Caco-2 (cell line): ENCODE results near the gene VKORC1. TPM values are rescaled to one million over a fixed set of nuclear protein-coding genes. Genes with fewer than 3 reads are reported as not detected.

Source experiments
- BruUV-seq: library from RNA; stranded (reverse); fragments of 400-500 nt; replicated peaks from 2 replicates; lab custom pipeline; 2021; lab: Mats Ljungman, UMichigan
- CTCF ChIA-PET: fragments of 300-600 bp; sonication (Branson Sonifier 250); formaldehyde crosslinking; loops from one replicate; lab custom pipeline; 2022; ENCODE audit warnings: antibody characterized with exemption; lab: Charles Lee
- POLR2A ChIA-PET: fragments of 300-600 bp; sonication (Branson Sonifier 250); formaldehyde crosslinking; loops from one replicate; lab custom pipeline; 2022; ENCODE audit warnings: antibody characterized with exemption; lab: Charles Lee
- DNase-seq, 2 experiments: peaks; one replicate each; pipeline versions ENCODE4 v3.0.0 to v3.0.0-alpha.2; 2020 to 2022
- H3K27me3 ChIP-seq: replicated peaks from 2 replicates; pipeline ENCODE4 v1.6.0; 2011; ENCODE audit warnings: low read length; ENCODE audit not compliant: control insufficient read depth, insufficient read depth
- H3K36me3 ChIP-seq: 2 replicates; pipeline ENCODE4 v1.5.1; 2011; ENCODE audit warnings: low read length; ENCODE audit not compliant: control insufficient read depth, insufficient read depth
- H3K4me1 ChIP-seq: fragments of 250-450 bp; sonication (Bioruptor Pico); 2 replicates; pipeline ENCODE4 v1.5.1; 2020; ENCODE audit warnings: mild to moderate bottlenecking
- H3K4me3 ChIP-seq: 2 replicates; pipeline ENCODE4 v1.5.1; 2011; ENCODE audit warnings: low read depth, mild to moderate bottlenecking, control low read depth, low read length
- H3K9me3 ChIP-seq: fragments of 250-450 bp; sonication (Bioruptor Pico); 2 replicates; pipeline ENCODE4 v1.5.1; 2020; ENCODE audit warnings: mild to moderate bottlenecking, moderate library complexity
- H3K27ac Mint-ChIP-seq: one replicate; pipeline ENCODE4 v1.8.0; 2022; ENCODE audit warnings: mixed read lengths; ENCODE audit not compliant: unreplicated experiment
- H3K27me3 Mint-ChIP-seq: one replicate; pipeline ENCODE4 v1.8.0; 2022; ENCODE audit warnings: mixed read lengths; ENCODE audit not compliant: insufficient read depth, unreplicated experiment
- H3K36me3 Mint-ChIP-seq: one replicate; pipeline ENCODE4 v1.8.0; 2022; ENCODE audit warnings: mild to moderate bottlenecking, mixed read lengths; ENCODE audit not compliant: insufficient read depth, unreplicated experiment
- H3K4me1 Mint-ChIP-seq: one replicate; pipeline ENCODE4 v1.8.0; 2022; ENCODE audit warnings: low read depth, mixed read lengths; ENCODE audit not compliant: unreplicated experiment
- H3K4me3 Mint-ChIP-seq: one replicate; pipeline ENCODE4 v1.8.0; 2022; ENCODE audit warnings: mild to moderate bottlenecking, moderate library complexity, mixed read lengths; ENCODE audit not compliant: unreplicated experiment
- H3K9me3 Mint-ChIP-seq: one replicate; pipeline ENCODE4 v1.8.0; 2022; ENCODE audit warnings: mixed read lengths; ENCODE audit not compliant: unreplicated experiment
- CTCF ChIP-seq, 2 experiments: fragments of 200-600 bp in 1 of 2; IDR thresholded peaks; 1 replicate in 1 of 2; 2 replicates in 1 of 2; pipeline versions ENCODE4 v1.5.1 to v1.8.0; 2011 to 2022; ENCODE audit warnings: antibody characterized with exemption in 1 of 2, control low read depth in 1 of 2, inconsistent platforms in 1 of 2, low read depth in 1 of 2, low read length in 1 of 2, mild to moderate bottlenecking in 1 of 2, moderate library complexity in 1 of 2; ENCODE audit not compliant: insufficient read depth in 1 of 2, severe bottlenecking in 1 of 2, unreplicated experiment in 1 of 2
- intact Hi-C: fragments of 100-400 bp; cut with micrococcal nuclease; formaldehyde crosslinking; loops from one replicate; pipeline ENCODE4 v1.10.0; 2022; ENCODE audit not compliant: unreplicated experiment
- total RNA-seq: library from RNA; stranded (reverse); gene quantifications from 2 replicates; pipeline ENCODE4 v1.2.3, GENCODE V29; 2022

VKORC1 gene
- total RNA-seq, 1 experiment from 2014 or later, result 61.3 TPM

GRCh38 chr16:31083981-31084380 lies 10.6 kb downstream of the VKORC1 start:
- Mint-ChIP-seq H3K36me3 (peaks cover 38% of the 10 kb centered on the region), H3K9me3 (no peaks in the 10 kb centered on the region), H3K4me3 (no peak overlapping the region), H3K27me3 (no peaks in the 10 kb centered on the region), H3K27ac (no peak overlapping the region), H3K4me1 (no peaks in the 10 kb centered on the region)
- intact Hi-C loops, result no loop called here
- ChIA-PET POLR2A (no interaction called here), CTCF (no interaction called here)
- H3K4me3 ChIP-seq, result no peak overlapping the region
- no peak for DNase-seq
- H3K9me3 ChIP-seq, result no peaks in the 10 kb centered on the region
- BruUV-seq, result no TSS peak
- no peaks in the 10 kb centered on the region for H3K27me3 ChIP-seq
- H3K4me1 ChIP-seq, result no peaks in the 10 kb centered on the region
- H3K36me3 ChIP-seq, result no peaks in the 10 kb centered on the region
- no peak for TF ChIP-seq CTCF (IDR thresholded peaks at IDR 0.05; ENCODE audit: insufficient read depth in 1 of 2, low read depth in 1 of 2, low read length in 1 of 2, severe bottlenecking in 1 of 2, unreplicated experiment in 1 of 2)

- Mint-ChIP-seq H3K27ac (no peak overlapping the region), H3K9me3 (no peaks in the 10 kb centered on the region), H3K4me3 (no peak overlapping the region), H3K36me3 (peaks cover 38% of the 10 kb centered on the region), H3K27me3 (no peaks in the 10 kb centered on the region), H3K4me1 (no peaks in the 10 kb centered on the region)
- Histone ChIP-seq H3K4me1 (no peaks in the 10 kb centered on the region), H3K9me3 (no peaks in the 10 kb centered on the region), H3K4me3 (no peak overlapping the region), H3K27me3 (no peaks in the 10 kb centered on the region), H3K36me3 (no peaks in the 10 kb centered on the region)
- BruUV-seq, result no TSS peak
- intact Hi-C loops, result no loop called here
- ChIA-PET POLR2A (no interaction called here), CTCF (no interaction called here)
- DNase-seq, result no peak
- no peak for TF ChIP-seq CTCF (IDR thresholded peaks at IDR 0.05; ENCODE audit: insufficient read depth in 1 of 2, low read depth in 1 of 2, low read length in 1 of 2, severe bottlenecking in 1 of 2, unreplicated experiment in 1 of 2)
Measured at GRCh38 chr16:31083556-31083955, 11.0 kb downstream of the VKORC1 start.

- ChIA-PET CTCF (no interaction called here), POLR2A (no interaction called here)
- H3K4me3 Mint-ChIP-seq, result no peak overlapping the region
- no peak overlapping the region for H3K27ac Mint-ChIP-seq
- peaks cover 38% of the 10 kb centered on the region for H3K36me3 Mint-ChIP-seq
- TF ChIP-seq CTCF (IDR thresholded peaks at IDR 0.05; ENCODE audit: insufficient read depth in 1 of 2, low read depth in 1 of 2, low read length in 1 of 2, severe bottlenecking in 1 of 2, unreplicated experiment in 1 of 2), result no peak
- Histone ChIP-seq H3K27me3 (no peaks in the 10 kb centered on the region), H3K9me3 (no peaks in the 10 kb centered on the region), H3K4me3 (no peak overlapping the region), H3K4me1 (no peaks in the 10 kb centered on the region), H3K36me3 (peaks cover 3% of the 10 kb centered on the region)
- DNase-seq, result no peak
- no peaks in the 10 kb centered on the region for H3K27me3 Mint-ChIP-seq
- no peaks in the 10 kb centered on the region for H3K4me1 Mint-ChIP-seq
- H3K9me3 Mint-ChIP-seq, result no peaks in the 10 kb centered on the region
- BruUV-seq, result no TSS peak
- intact Hi-C loops, result no loop called here
Measured at GRCh38 chr16:31083081-31083480, 11.5 kb downstream of the VKORC1 start.
